Measurements from ENCODE around the gene AFAP1L2. TPM values are rescaled to one million over a fixed set of nuclear protein-coding genes. Genes with fewer than 3 reads are reported as not detected.

The AFAP1L2 gene
- total RNA-seq, 1 experiment from 2014 or later: 170 TPM

DNA sequence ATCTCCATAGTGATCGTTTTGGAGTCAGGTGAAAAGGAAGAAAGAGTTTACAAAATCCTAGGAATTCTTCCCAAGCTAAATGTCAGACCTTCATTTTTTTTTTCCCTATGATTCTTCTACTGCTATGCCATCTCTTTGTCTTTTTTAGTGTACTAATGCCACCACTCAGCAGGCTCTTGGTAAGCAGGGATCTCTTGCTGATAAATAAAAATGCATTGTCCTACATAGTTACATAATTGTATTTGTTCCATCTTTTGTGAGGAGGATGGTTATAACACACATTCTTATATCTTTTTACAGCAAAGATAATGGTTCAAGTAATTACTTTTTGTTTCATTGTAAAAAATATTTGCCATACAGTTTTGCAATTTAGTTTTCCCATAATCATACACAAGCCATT is 36.8 kb upstream of the AFAP1L2 start:
- POLR2A ChIA-PET: no interaction called here
- DNase-seq (ENCODE audit: low read depth, low spot score) (no peak), ATAC-seq (no peak)
- Histone ChIP-seq H3K36me3 (ENCODE audit: control insufficient read depth, insufficient read depth, low read length) (peaks cover 35% of the 10 kb centered on the region), H3K27ac (ENCODE audit: low read length) (no peak overlapping the region), H3K4me3 (ENCODE audit: low read depth in 2 of 2, low read length in 2 of 2) (no peak overlapping the region), H3K27me3 (ENCODE audit: control insufficient read depth, insufficient read depth, low read length) (no peaks in the 10 kb centered on the region), H3K9me3 (ENCODE audit: control insufficient read depth, insufficient read depth, low read depth, low read length) (no peaks in the 10 kb centered on the region), H3K4me1 (ENCODE audit: control insufficient read depth, insufficient read depth, low read length) (0 out of 2 replicates have a peak, but pooled peaks cover 3% of the 10 kb centered on the region)
- intact Hi-C loops (cut with micrococcal nuclease; ENCODE audit: unreplicated experiment) (no loop called here), in situ Hi-C loops (cut with HindIII; ENCODE audit: low pct_unique_long_range_greater_than_20kb, low sequenced_read_pairs) (no loop called here)
- no TSS peak for BruUV-seq (replicated peaks)
- CTCF ChIA-PET: no interaction called here
- no peak for TF ChIP-seq POLR2AphosphoS5 (IDR thresholded peaks at IDR 0.05; ENCODE audit: low read depth, low read length)
- TF ChIP-seq TCF7L2 (IDR thresholded peaks at IDR 0.05; ENCODE audit: low read depth, low read length): no peak
- TF ChIP-seq, protein P1, sequence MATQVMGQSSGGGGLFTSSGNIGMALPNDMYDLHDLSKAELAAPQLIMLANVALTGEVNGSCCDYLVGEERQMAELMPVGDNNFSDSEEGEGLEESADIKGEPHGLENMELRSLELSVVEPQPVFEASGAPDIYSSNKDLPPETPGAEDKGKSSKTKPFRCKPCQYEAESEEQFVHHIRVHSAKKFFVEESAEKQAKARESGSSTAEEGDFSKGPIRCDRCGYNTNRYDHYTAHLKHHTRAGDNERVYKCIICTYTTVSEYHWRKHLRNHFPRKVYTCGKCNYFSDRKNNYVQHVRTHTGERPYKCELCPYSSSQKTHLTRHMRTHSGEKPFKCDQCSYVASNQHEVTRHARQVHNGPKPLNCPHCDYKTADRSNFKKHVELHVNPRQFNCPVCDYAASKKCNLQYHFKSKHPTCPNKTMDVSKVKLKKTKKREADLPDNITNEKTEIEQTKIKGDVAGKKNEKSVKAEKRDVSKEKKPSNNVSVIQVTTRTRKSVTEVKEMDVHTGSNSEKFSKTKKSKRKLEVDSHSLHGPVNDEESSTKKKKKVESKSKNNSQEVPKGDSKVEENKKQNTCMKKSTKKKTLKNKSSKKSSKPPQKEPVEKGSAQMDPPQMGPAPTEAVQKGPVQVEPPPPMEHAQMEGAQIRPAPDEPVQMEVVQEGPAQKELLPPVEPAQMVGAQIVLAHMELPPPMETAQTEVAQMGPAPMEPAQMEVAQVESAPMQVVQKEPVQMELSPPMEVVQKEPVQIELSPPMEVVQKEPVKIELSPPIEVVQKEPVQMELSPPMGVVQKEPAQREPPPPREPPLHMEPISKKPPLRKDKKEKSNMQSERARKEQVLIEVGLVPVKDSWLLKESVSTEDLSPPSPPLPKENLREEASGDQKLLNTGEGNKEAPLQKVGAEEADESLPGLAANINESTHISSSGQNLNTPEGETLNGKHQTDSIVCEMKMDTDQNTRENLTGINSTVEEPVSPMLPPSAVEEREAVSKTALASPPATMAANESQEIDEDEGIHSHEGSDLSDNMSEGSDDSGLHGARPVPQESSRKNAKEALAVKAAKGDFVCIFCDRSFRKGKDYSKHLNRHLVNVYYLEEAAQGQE (IDR thresholded peaks at IDR 0.05; ENCODE audit: insufficient read depth in 1 of 2, low read depth in 2 of 2, low read length in 1 of 2): no peak
- TF ChIP-seq SIN3A (IDR thresholded peaks at IDR 0.05; ENCODE audit: borderline replicate concordance, insufficient read depth, low read depth, low read length): no peak
- no peak for TF ChIP-seq CTCF (IDR thresholded peaks at IDR 0.05)

- ChIA-PET POLR2A (interaction anchor here (0.7 kb wide), 1 partner anchor 94 kb away, joined by 3 read pairs; no protein-coding TSS in a partner anchor), CTCF (interaction anchor here (0.7 kb wide), 2 partner anchors 131 to 723 kb away, joined by 3 to 15 read pairs; no protein-coding TSS in a partner anchor)
- intact Hi-C loops (cut with micrococcal nuclease; ENCODE audit: unreplicated experiment) (loop anchor here (1.0 kb wide), 1 partner anchor 133 kb away; no protein-coding TSS in a partner anchor), in situ Hi-C loops (cut with HindIII; ENCODE audit: low pct_unique_long_range_greater_than_20kb, low sequenced_read_pairs) (no loop called here)
- TF ChIP-seq TCF7L2 (IDR thresholded peaks at IDR 0.05; ENCODE audit: low read depth, low read length) (no peak), POLR2AphosphoS5 (IDR thresholded peaks at IDR 0.05; ENCODE audit: low read depth, low read length) (no peak), CTCF (IDR thresholded peaks at IDR 0.05) (peak; percentile 80)
- TF ChIP-seq, protein P1 (IDR thresholded peaks at IDR 0.05; ENCODE audit: insufficient read depth in 1 of 2, low read depth in 2 of 2, low read length in 1 of 2): no peak
- peak; percentile 74; the same call in 1 of the 2 replicates for ATAC-seq
- peak overlapping the region; percentile 12; the same call in 1 of the 2 replicates for H3K27ac ChIP-seq (ENCODE audit: low read length)
- no peaks in the 10 kb centered on the region for H3K4me1 ChIP-seq (ENCODE audit: control insufficient read depth, insufficient read depth, low read length)
- no peaks in the 10 kb centered on the region for H3K27me3 ChIP-seq (ENCODE audit: control insufficient read depth, insufficient read depth, low read length)
- H3K36me3 ChIP-seq (ENCODE audit: control insufficient read depth, insufficient read depth, low read length): peaks cover 31% of the 10 kb centered on the region
- H3K4me3 ChIP-seq (ENCODE audit: low read depth in 2 of 2, low read length in 2 of 2): no peak overlapping the region
- no TSS peak for BruUV-seq (replicated peaks)
- H3K9me3 ChIP-seq (ENCODE audit: control insufficient read depth, insufficient read depth, low read depth, low read length): no peaks in the 10 kb centered on the region
- DNase-seq (ENCODE audit: low read depth, low spot score): peak; percentile 15
Measured at GRCh38 chr10:114437473-114438292, 33.4 kb upstream of the AFAP1L2 start.

Data from Panc1 (cell line).